GM23338 (cell line): ENCODE results near the gene OR52E8. TPM values are rescaled to one million over a fixed set of nuclear protein-coding genes. Genes with fewer than 3 reads are reported as not detected.

Source experiments
- ATAC-seq: fragments of 200-7000 bp; cut with Tn5 transposase; 3 replicates; pipeline ENCODE4 v1.9.1; 2020
- DNase-seq: peaks from one replicate; pipeline ENCODE4 v3.0.0-alpha.2; 2015; ENCODE audit warnings: low spot score
- H2AFZ ChIP-seq: fragments of 200-600 bp; sonication (generic); 2 replicates; pipeline ENCODE4 v1.8.0; 2016; ENCODE audit warnings: antibody characterized with exemption, mild to moderate bottlenecking, moderate library complexity
- H3F3A ChIP-seq: fragments of 200-600 bp; sonication (generic); replicated peaks from 2 replicates; pipeline ENCODE4 v1.8.0; 2017; ENCODE audit warnings: antibody characterized with exemption, mixed run types, low read depth
- H3K27ac ChIP-seq: fragments of 200-600 bp; sonication (generic); 2 replicates; pipeline ENCODE4 v1.6.1; 2016; ENCODE audit warnings: low read depth
- H3K27me3 ChIP-seq: fragments of 200-600 bp; sonication (generic); 2 replicates; pipeline ENCODE4 v1.8.0; 2016; ENCODE audit warnings: mild to moderate bottlenecking, mixed run types, moderate library complexity; ENCODE audit not compliant: insufficient read depth
- H3K36me3 ChIP-seq: fragments of 200-600 bp; sonication (generic); 2 replicates; pipeline ENCODE4 v1.8.0; 2016; ENCODE audit warnings: mild to moderate bottlenecking; ENCODE audit not compliant: insufficient read depth
- H3K4me1 ChIP-seq: fragments of 200-600 bp; sonication (generic); 2 replicates; pipeline ENCODE4 v1.8.0; 2016; ENCODE audit warnings: mild to moderate bottlenecking, moderate library complexity; ENCODE audit not compliant: insufficient read depth
- H3K4me2 ChIP-seq: fragments of 200-600 bp; sonication (generic); 2 replicates; pipeline ENCODE4 v1.7.1; 2017; ENCODE audit warnings: mixed run types
- H3K4me3 ChIP-seq: fragments of 200-600 bp; sonication (generic); 2 replicates; pipeline ENCODE4 v1.6.1; 2016; ENCODE audit warnings: mixed run types
- H3K79me2 ChIP-seq: fragments of 200-600 bp; sonication (generic); replicated peaks from 2 replicates; pipeline ENCODE4 v1.8.0; 2017; ENCODE audit warnings: mild to moderate bottlenecking; ENCODE audit not compliant: insufficient read depth
- H3K9me2 ChIP-seq: fragments of 200-600 bp; sonication (generic); 2 replicates; pipeline ENCODE4 v1.8.0; 2017; ENCODE audit not compliant: insufficient read depth
- H4K20me1 ChIP-seq: fragments of 200-600 bp; sonication (generic); replicated peaks from 2 replicates; pipeline ENCODE4 v1.8.0; 2017; ENCODE audit warnings: mild to moderate bottlenecking; ENCODE audit not compliant: insufficient read depth
- H3K27ac Mint-ChIP-seq: 2 replicates; pipeline ENCODE4 v1.8.0; 2020; ENCODE audit warnings: inconsistent platforms, mild to moderate bottlenecking, moderate library complexity, mixed read lengths
- H3K27me3 Mint-ChIP-seq: 3 replicates; pipeline ENCODE4 v1.8.0; 2022; ENCODE audit warnings: low read depth, mild to moderate bottlenecking, moderate library complexity, mixed read lengths, inconsistent platforms; ENCODE audit not compliant: insufficient read depth, poor library complexity
- H3K36me3 Mint-ChIP-seq: 3 replicates; pipeline ENCODE4 v1.8.0; 2021; ENCODE audit warnings: low read depth, mild to moderate bottlenecking, inconsistent platforms, moderate library complexity, mixed read lengths
- H3K4me1 Mint-ChIP-seq: 3 replicates; pipeline ENCODE4 v1.8.0; 2020; ENCODE audit warnings: mild to moderate bottlenecking, inconsistent platforms, mixed read lengths
- H3K4me3 Mint-ChIP-seq: 3 replicates; pipeline ENCODE4 v1.8.0; 2021; ENCODE audit warnings: moderate library complexity, mild to moderate bottlenecking, inconsistent platforms, mixed read lengths
- H3K9me3 Mint-ChIP-seq: 3 replicates; pipeline ENCODE4 v1.8.0; 2020; ENCODE audit warnings: moderate library complexity, mild to moderate bottlenecking, inconsistent platforms, mixed read lengths
- CTCF ChIP-seq, 2 experiments: fragments of 200-600 bp in 1 of 2; sonication (generic) in 1 of 2; conservative IDR thresholded peaks; 2 replicates each; pipeline versions ENCODE4 v1.5.1 to v1.6.1; 2016 to 2017; ENCODE audit warnings: antibody characterized with exemption in 2 of 2, low read depth in 2 of 2, mild to moderate bottlenecking in 2 of 2, moderate library complexity in 1 of 2
- ETS1 ChIP-seq: IDR thresholded peaks from 2 replicates; pipeline ENCODE4 v1.6.1; 2016; ENCODE audit warnings: antibody characterized with exemption
- EZH2 ChIP-seq: fragments of 200-600 bp; sonication (generic); IDR thresholded peaks from one replicate; pipeline ENCODE4 v1.8.0; 2017; ENCODE audit warnings: antibody characterized with exemption, mild to moderate bottlenecking, low read depth; ENCODE audit not compliant: unreplicated experiment
- EZH2phosphoT487 ChIP-seq: fragments of 200-600 bp; sonication (generic); IDR thresholded peaks from one replicate; pipeline ENCODE4 v1.8.1; 2018; ENCODE audit warnings: antibody characterized with exemption; ENCODE audit not compliant: unreplicated experiment
- JUNB ChIP-seq: IDR thresholded peaks from one replicate; pipeline ENCODE4 v1.6.1; 2016; ENCODE audit warnings: antibody characterized with exemption; ENCODE audit not compliant: unreplicated experiment
- NANOG ChIP-seq: IDR thresholded peaks from 2 replicates; pipeline ENCODE4 v1.6.1; 2016; ENCODE audit warnings: antibody characterized with exemption, borderline replicate concordance
- POLR2AphosphoS5 ChIP-seq: IDR thresholded peaks from 2 replicates; pipeline ENCODE4 v1.6.1; 2016; ENCODE audit warnings: antibody characterized with exemption, low read depth
- REST ChIP-seq: IDR thresholded peaks from one replicate; pipeline ENCODE4 v1.6.1; 2018; ENCODE audit warnings: antibody characterized with exemption; ENCODE audit not compliant: unreplicated experiment
- STAT1 ChIP-seq: IDR thresholded peaks from one replicate; pipeline ENCODE4 v1.6.1; 2016; ENCODE audit warnings: antibody characterized with exemption; ENCODE audit not compliant: unreplicated experiment
- ZNF114 ChIP-seq: fragments of 250-450 bp; sonication (Bioruptor Pico); IDR thresholded peaks from 2 replicates; pipeline ENCODE4 v1.5.0; 2020; ENCODE audit warnings: mild to moderate bottlenecking, moderate library complexity
- ZNF331 ChIP-seq: fragments of 250-450 bp; sonication (Bioruptor Pico); IDR thresholded peaks from 2 replicates; pipeline ENCODE4 v1.5.0; 2020; ENCODE audit warnings: low read depth, mild to moderate bottlenecking, moderate library complexity
- polyA plus RNA-seq: library from polyadenylated mRNA; unstranded; fragments of >200 nt; fragmentation: Nextera tagmentation; extraction: Ambion mirVana; gene quantifications from 2 replicates; pipeline ENCODE4 v1.2.1, GENCODE V29; 2016
- total RNA-seq: library from RNA; depleted of rRNA; stranded (reverse); fragments of >200 nt; shearing (Covaris generic); gene quantifications from 2 replicates; pipeline ENCODE4 v1.2.3, GENCODE V29; 2014

OR52E8 gene
- total and polyA plus RNA-seq, 2 experiments from 2014 or later, result 0.21 TPM; not detected in 1

DNA sequence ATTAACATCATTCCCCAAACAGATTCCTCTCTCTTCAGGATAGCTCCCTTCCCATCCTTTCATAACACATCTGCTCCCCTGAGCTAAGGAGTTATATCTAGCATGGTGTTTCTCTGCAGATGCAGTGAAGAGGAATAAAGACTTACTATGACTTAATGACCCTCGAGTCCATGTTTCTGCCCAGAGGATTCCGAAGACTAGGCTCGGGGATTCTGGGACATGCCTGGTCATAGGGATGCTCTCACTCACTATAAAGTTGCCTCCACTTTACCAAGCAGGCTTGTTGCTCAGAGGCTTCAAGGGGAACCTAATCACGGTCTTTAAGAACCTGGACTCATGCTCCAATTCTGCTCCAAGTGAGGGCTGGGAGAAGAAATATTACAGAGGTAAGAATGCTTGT is 22.8 kb upstream of the OR52E8 start, which contains the start of gene OR52E4 (continued):
- TF ChIP-seq POLR2AphosphoS5, result no peak
- TF ChIP-seq ETS1, result no peak
- no peak for TF ChIP-seq CTCF (conservative IDR thresholded peaks at IDR 0.05; ENCODE audit: low read depth in 2 of 2)
- no peak for TF ChIP-seq ZNF331 (CRISPR knock-in tag)
- TF ChIP-seq EZH2phosphoT487, result no peak
- TF ChIP-seq ZNF114, result no peak
- no peak for TF ChIP-seq STAT1
- TF ChIP-seq NANOG, result no peak
- TF ChIP-seq REST, result no peak
- TF ChIP-seq JUNB, result no peak

DNA sequence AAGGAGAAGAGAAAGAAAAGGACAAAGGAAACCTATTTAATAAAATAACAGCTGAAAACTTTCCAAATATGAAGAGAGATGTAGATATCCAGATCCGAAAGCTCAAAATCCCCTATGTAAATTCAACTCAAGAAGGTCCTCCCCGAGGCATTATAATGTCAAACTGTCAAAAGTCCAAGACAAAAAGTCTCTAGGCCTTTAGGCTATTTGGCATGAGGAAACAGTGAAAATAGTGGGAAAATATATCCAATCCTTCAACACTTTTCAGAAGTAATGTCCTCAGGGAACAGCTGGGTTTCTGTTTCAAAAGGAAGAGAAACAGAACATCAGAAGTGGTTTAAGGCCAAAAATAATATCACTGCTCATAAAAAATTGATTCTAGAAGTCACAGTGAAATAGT is 21.1 kb upstream of the OR52E8 start:
- H3K4me3 Mint-ChIP-seq, result no peak overlapping the region
- H3K4me1 Mint-ChIP-seq, result no peaks in the 10 kb centered on the region
- Histone ChIP-seq H3K4me1 (no peaks in the 10 kb centered on the region), H4K20me1 (no peaks in the 10 kb centered on the region), H3K4me3 (no peak overlapping the region), H3K9me2 (no peaks in the 10 kb centered on the region; the same call in 1 of the 2 replicates), H2AFZ (no peak overlapping the region), H3K36me3 (no peaks in the 10 kb centered on the region), H3K79me2 (no peaks in the 10 kb centered on the region), H3K27ac (no peak overlapping the region), H3K4me2 (no peak overlapping the region), H3F3A (no peaks in the 10 kb centered on the region), H3K27me3 (no peaks in the 10 kb centered on the region)
- no peak overlapping the region for H3K27ac Mint-ChIP-seq
- no peaks in the 10 kb centered on the region for H3K27me3 Mint-ChIP-seq
- no peak for ATAC-seq
- DNase-seq, result no peak
- peaks cover 4% of the 10 kb centered on the region; the same call in 2 of the 3 replicates for H3K9me3 Mint-ChIP-seq
- H3K36me3 Mint-ChIP-seq, result peaks cover 3% of the 10 kb centered on the region; the same call in 1 of the 3 replicates
- TF ChIP-seq ZNF114 (no peak), EZH2 (no peak), ZNF331 (CRISPR knock-in tag) (no peak), POLR2AphosphoS5 (no peak), STAT1 (no peak), REST (no peak), JUNB (no peak), NANOG (no peak)
